GM12878 (cell line): ENCODE data around the gene GARNL3.

Experiments
- GABPA ChIP-seq: IDR thresholded peaks from 2 replicates; pipeline ENCODE4 v1.6.1; 2014; ENCODE audit warnings: antibody characterized with exemption, low read depth, mild to moderate bottlenecking, inconsistent platforms
- IKZF1 ChIP-seq: fragments of 450-650 bp; conservative IDR thresholded peaks from 2 replicates; pipeline ENCODE4 v1.6.1; 2017; ENCODE audit warnings: antibody characterized with exemption, mild to moderate bottlenecking
- POLR2A ChIP-seq: IDR thresholded peaks from 2 replicates; pipeline ENCODE4 v1.6.1; 2011; ENCODE audit warnings: low read depth, mild to moderate bottlenecking, low read length
- REST ChIP-seq: IDR thresholded peaks from 2 replicates; pipeline ENCODE4 v1.6.1; 2012; ENCODE audit warnings: mild to moderate bottlenecking, low read depth, low read length
- SRF ChIP-seq, 2 experiments: IDR thresholded peaks; 2 replicates each; pipeline ENCODE4 v1.6.1; 2011; ENCODE audit warnings: low read depth in 2 of 2, low read length in 2 of 2, mild to moderate bottlenecking in 1 of 2, moderate library complexity in 1 of 2
- ZBTB11 ChIP-seq: fragments of 450-650 bp; formaldehyde crosslinking; IDR thresholded peaks from 2 replicates; pipeline ENCODE4 v1.5.0; 2022; ENCODE audit warnings: mild to moderate bottlenecking, missing genetic modification characterization
- TF ChIP-seq, protein P1 (sequence below): fragments of 450-650 bp; IDR thresholded peaks from 2 replicates; pipeline ENCODE4 v1.6.1; 2017; ENCODE audit warnings: mild to moderate bottlenecking

GRCh38 chr9:127215268-127216209 is 49.0 kb upstream of the GARNL3 start:
- TF ChIP-seq POLR2A (no peak), REST (no peak), IKZF1 (no peak), GABPA (no peak), ZBTB11 (CRISPR knock-in tag) (no peak), SRF (IDR thresholded peaks at IDR 0.05; ENCODE audit: low read depth in 2 of 2, low read length in 2 of 2) (no peak)
- TF ChIP-seq, protein P1, sequence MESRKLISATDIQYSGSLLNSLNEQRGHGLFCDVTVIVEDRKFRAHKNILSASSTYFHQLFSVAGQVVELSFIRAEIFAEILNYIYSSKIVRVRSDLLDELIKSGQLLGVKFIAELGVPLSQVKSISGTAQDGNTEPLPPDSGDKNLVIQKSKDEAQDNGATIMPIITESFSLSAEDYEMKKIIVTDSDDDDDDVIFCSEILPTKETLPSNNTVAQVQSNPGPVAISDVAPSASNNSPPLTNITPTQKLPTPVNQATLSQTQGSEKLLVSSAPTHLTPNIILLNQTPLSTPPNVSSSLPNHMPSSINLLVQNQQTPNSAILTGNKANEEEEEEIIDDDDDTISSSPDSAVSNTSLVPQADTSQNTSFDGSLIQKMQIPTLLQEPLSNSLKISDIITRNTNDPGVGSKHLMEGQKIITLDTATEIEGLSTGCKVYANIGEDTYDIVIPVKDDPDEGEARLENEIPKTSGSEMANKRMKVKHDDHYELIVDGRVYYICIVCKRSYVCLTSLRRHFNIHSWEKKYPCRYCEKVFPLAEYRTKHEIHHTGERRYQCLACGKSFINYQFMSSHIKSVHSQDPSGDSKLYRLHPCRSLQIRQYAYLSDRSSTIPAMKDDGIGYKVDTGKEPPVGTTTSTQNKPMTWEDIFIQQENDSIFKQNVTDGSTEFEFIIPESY: no peak
